Prostate gland (tissue), 2 donors: ENCODE results near the gene CDK5RAP3. TPM values are rescaled to one million over a fixed set of nuclear protein-coding genes. Genes with fewer than 3 reads are reported as not detected.

Experiments used
- DNase-seq: peaks from one replicate; pipeline ENCODE4 v3.0.0-alpha.2; 2019; ENCODE audit warnings: low spot score
- H3K27ac ChIP-seq, 2 donors: fragments of 200-600 bp; sonication (generic); 2 replicates each; pipeline ENCODE4 v1.5.1; 2017 to 2019
- H3K27me3 ChIP-seq: fragments of 200-600 bp; sonication (generic); replicated peaks from 2 replicates; pipeline ENCODE4 v1.5.1; 2019; ENCODE audit not compliant: insufficient read depth
- H3K36me3 ChIP-seq, 2 donors: fragments of 200-600 bp; sonication (generic); 1 replicate in 1 of 2; 2 replicates in 1 of 2; pipeline versions ENCODE4 v1.5.1 to v1.8.1; 2017 to 2019
- H3K4me1 ChIP-seq: fragments of 200-600 bp; sonication (generic); replicated peaks from 2 replicates; pipeline ENCODE4 v1.5.1; 2019
- H3K4me3 ChIP-seq, 2 donors: fragments of 200-600 bp; sonication (generic); 2 replicates each; pipeline ENCODE4 v1.5.1; 2017 to 2019
- H3K9me3 ChIP-seq: fragments of 200-600 bp; sonication (generic); 2 replicates; pipeline ENCODE4 v1.5.1; 2017
- POLR2A ChIP-seq: fragments of 450-650 bp; IDR thresholded peaks from one replicate; pipeline ENCODE4 v1.6.1; 2016; ENCODE audit warnings: antibody characterized with exemption, mild to moderate bottlenecking
- POLR2AphosphoS5 ChIP-seq: sonication (generic); formaldehyde crosslinking; IDR thresholded peaks from one replicate; pipeline ENCODE4 v1.6.1; 2017; ENCODE audit warnings: antibody characterized with exemption
- WGBS: methylation state at CpG from one replicate; pipeline ENCODE4 v1.1.5; 2018; 5-methylcytosine and 5-hydroxymethylcytosine counted together
- intact Hi-C: fragments of 100-400 bp; cut with DNase I; formaldehyde crosslinking; loops from one replicate; pipeline ENCODE4 v1.14.2; 2022
- total RNA-seq, 2 donors: library from RNA; depleted of rRNA; stranded (reverse); fragments of >200 nt; gene quantifications; one replicate each; pipeline ENCODE4 v1.1.0, GENCODE V29; 2016
- TF ChIP-seq, protein P1 (sequence below), 4 experiments: fragments of 200-600 bp in 2 of 4; fragments of 450-650 bp in 2 of 4; sonication (generic) in 2 of 4; IDR thresholded peaks; 1 replicate in 3 of 4; 2 replicates in 1 of 4; pipeline ENCODE4 v1.5.1; 2016 to 2019; ENCODE audit warnings: antibody characterized with exemption in 4 of 4, mild to moderate bottlenecking in 2 of 4, moderate library complexity in 2 of 4

The CDK5RAP3 gene
- total RNA-seq, 2 donors from 2014 or later: 185 to 193 TPM

DNA sequence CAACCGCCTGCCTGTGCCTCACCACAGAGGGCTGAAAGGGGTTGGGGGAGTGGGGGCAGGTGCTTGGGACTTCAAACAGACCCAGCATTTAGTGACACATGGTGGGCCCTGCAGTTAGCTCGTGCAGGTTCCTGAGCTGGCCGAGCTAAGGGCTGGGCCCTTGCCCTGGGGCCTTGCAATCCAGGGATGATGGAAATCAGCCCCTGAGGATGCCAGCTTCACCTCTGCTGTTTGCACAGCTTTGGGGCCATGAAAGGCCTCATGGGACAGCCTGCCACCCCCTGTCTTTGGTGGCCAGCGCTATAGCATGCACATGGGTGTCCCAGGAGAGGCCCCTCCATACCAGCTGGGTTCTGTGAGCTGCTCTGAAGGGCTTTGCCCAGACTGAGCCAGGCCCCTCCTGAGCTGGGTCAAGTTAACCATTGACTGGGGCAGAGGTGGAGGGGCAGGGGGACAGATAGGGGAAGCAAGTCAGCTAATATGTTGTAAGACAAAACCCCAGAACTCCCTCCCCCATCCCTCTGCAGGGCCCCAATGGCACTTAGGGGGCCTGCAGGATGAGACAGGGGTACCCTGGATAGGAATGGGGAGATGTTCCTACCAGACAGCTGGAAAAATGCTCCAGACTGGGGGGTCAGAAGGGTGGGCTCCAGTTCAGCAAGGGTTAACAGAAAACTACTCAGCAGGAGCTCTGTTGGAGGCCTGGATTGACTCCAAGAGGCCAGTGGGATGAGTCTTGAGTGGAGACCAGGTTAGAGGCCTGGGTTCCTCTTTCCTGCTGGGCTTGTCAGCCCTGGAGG lies 13.9 kb upstream of the CDK5RAP3 start:
- no peaks in the 10 kb centered on the region for H3K9me3 ChIP-seq
- no peaks in the 10 kb centered on the region for H3K36me3 ChIP-seq
- no peak for DNase-seq
- 47% methylated on average over 4 of the region's 4 CpGs for WGBS
- intact Hi-C loops: no loop called here
- H3K4me1 ChIP-seq: no peaks in the 10 kb centered on the region
- peak overlapping the region; percentile 77 to 84 for H3K27ac ChIP-seq
- peak overlapping the region; percentile 41 to 43 for H3K4me3 ChIP-seq
- no peaks in the 10 kb centered on the region for H3K27me3 ChIP-seq
- TF ChIP-seq, protein P1, sequence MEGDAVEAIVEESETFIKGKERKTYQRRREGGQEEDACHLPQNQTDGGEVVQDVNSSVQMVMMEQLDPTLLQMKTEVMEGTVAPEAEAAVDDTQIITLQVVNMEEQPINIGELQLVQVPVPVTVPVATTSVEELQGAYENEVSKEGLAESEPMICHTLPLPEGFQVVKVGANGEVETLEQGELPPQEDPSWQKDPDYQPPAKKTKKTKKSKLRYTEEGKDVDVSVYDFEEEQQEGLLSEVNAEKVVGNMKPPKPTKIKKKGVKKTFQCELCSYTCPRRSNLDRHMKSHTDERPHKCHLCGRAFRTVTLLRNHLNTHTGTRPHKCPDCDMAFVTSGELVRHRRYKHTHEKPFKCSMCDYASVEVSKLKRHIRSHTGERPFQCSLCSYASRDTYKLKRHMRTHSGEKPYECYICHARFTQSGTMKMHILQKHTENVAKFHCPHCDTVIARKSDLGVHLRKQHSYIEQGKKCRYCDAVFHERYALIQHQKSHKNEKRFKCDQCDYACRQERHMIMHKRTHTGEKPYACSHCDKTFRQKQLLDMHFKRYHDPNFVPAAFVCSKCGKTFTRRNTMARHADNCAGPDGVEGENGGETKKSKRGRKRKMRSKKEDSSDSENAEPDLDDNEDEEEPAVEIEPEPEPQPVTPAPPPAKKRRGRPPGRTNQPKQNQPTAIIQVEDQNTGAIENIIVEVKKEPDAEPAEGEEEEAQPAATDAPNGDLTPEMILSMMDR (IDR thresholded peaks at IDR 0.05): no peak
- TF ChIP-seq POLR2AphosphoS5 (no peak), POLR2A (no peak)

- Histone ChIP-seq H3K4me3 (peak within 1 kb of the TSS; percentile 41 to 43), H3K9me3 (no peaks in the 10 kb centered on the region), H3K27ac (peak within 1 kb of the TSS; percentile 77 to 84), H3K4me1 (no peaks in the 10 kb centered on the region), H3K36me3 (no peaks in the 10 kb centered on the region), H3K27me3 (no peaks in the 10 kb centered on the region)
- DNase-seq: peak; percentile 77
- intact Hi-C loops: no loop called here
- TF ChIP-seq, protein P1 (IDR thresholded peaks at IDR 0.05): no peak
- TF ChIP-seq POLR2AphosphoS5 (peak; percentile 32), POLR2A (peak; percentile 64)
- 31% methylated on average over 16 of the region's 16 CpGs for WGBS
Observed at GRCh38 chr17:47957591-47958490, 13.1 kb upstream of the CDK5RAP3 start, which contains the start of gene PRR15L. TSS of gene PRR15L (minus strand) at chr17:47957883. CDS start at chr17:47953234, 4,649 bp downstream.

DNA sequence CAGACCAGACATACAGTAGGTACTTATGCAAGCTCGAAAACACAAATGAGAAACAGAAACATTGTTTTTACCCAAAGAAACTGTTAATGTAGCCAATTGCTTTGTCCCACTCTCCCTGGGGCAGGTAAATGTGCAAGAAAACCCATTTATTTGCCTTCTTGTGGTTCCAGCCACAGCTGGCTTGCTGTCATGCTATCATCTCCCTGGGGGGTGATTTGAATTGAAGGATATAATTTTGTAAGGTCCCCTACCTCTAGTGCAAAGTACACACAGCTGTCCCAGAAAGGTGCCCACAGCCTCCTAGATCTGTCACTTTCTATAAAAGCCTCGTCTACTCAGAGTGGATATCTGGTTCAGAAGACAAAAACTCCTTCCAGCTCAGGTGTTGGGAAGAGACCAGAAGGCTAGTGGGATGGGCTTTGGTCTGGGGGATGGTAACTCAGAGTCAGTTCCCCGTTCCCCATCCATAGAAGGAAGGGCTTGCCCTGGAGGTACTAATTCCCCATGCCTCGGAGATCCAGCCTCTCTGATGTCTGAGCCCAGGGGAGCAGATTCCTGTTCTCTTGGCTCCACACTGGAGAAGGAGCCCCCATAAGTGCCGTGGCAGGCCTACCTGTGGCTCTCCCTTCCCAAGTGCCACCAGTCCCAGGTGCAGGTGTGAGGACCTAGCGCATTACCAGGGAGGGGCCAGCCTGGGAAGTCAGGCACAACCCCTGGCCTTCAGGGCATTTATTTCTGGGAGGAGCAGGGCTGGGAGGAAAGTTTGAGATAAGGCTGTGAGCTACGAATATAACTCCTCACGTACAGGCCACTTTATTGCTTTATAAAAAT lies 10.9 kb upstream of the CDK5RAP3 start:
- WGBS: 51% methylated on average over 8 of the region's 8 CpGs
- no peaks in the 10 kb centered on the region for H3K9me3 ChIP-seq
- H3K27ac ChIP-seq: no peak overlapping the region
- H3K4me3 ChIP-seq: no peak overlapping the region
- intact Hi-C loops: no loop called here
- H3K27me3 ChIP-seq: no peaks in the 10 kb centered on the region
- H3K36me3 ChIP-seq: no peaks in the 10 kb centered on the region
- DNase-seq: no peak
- no peaks in the 10 kb centered on the region for H3K4me1 ChIP-seq
- TF ChIP-seq, protein P1 (IDR thresholded peaks at IDR 0.05): no peak
- TF ChIP-seq POLR2A (no peak), POLR2AphosphoS5 (no peak)

GRCh38 chr17:47961406-47961805 lies 9.5 kb upstream of the CDK5RAP3 start:
- Histone ChIP-seq H3K27ac (no peak overlapping the region), H3K36me3 (no peaks in the 10 kb centered on the region), H3K9me3 (no peaks in the 10 kb centered on the region), H3K4me1 (no peaks in the 10 kb centered on the region), H3K27me3 (no peaks in the 10 kb centered on the region), H3K4me3 (no peak overlapping the region)
- WGBS: 89% methylated on average over 6 of the region's 6 CpGs
- TF ChIP-seq, protein P1 (IDR thresholded peaks at IDR 0.05): no peak
- TF ChIP-seq POLR2AphosphoS5 (no peak), POLR2A (no peak)
- intact Hi-C loops: no loop called here
- DNase-seq: no peak
